T-helper 1 cell treated with Interleukin-12 subunit alpha and Interleukin-12 subunit beta and Interleukin-4 antibody, amounts not matched to agents 30 ng/mL and 1 ng/mL, for 36 hours (primary cell): ENCODE results near the gene GCH1. TPM values are rescaled to one million over a fixed set of nuclear protein-coding genes. Genes with fewer than 3 reads are reported as not detected.

Experiments
- intact Hi-C: fragments of 100-400 bp; cut with micrococcal nuclease; formaldehyde crosslinking; loops from one replicate; pipeline ENCODE4 v1.15.1; 2024
- total RNA-seq: library from RNA; stranded (reverse); gene quantifications from 2 replicates; pipeline ENCODE4 v1.2.3, GENCODE V29; 2022

GCH1 gene
- total RNA-seq, 1 donor from 2014 or later: 86.0 TPM

- intact Hi-C loops: no loop called here
Measured at GRCh38 chr14:54828037-54828436, 74.6 kb downstream of the GCH1 start.

GRCh38 chr14:54823757-54824549 lies 78.7 kb downstream of the GCH1 start:
- intact Hi-C loops: no loop called here

- intact Hi-C loops: no loop called here
Measured at GRCh38 chr14:54822685-54823084, 79.9 kb downstream of the GCH1 start.

- intact Hi-C loops: no loop called here
Measured at GRCh38 chr14:54818201-54819133, 84.2 kb downstream of the GCH1 start.

- intact Hi-C loops: no loop called here
Measured at GRCh38 chr14:54817506-54817905, 85.1 kb downstream of the GCH1 start.

- intact Hi-C loops: no loop called here
Measured at GRCh38 chr14:54816450-54816849, 86.2 kb downstream of the GCH1 start.

GRCh38 chr14:54815515-54815914 lies 87.1 kb downstream of the GCH1 start:
- intact Hi-C loops: no loop called here

- intact Hi-C loops: no loop called here
Measured at GRCh38 chr14:54815016-54815415, 87.6 kb downstream of the GCH1 start.

GRCh38 chr14:54814076-54814475 lies 88.5 kb downstream of the GCH1 start:
- intact Hi-C loops: no loop called here

GRCh38 chr14:54813081-54813480 lies 89.5 kb downstream of the GCH1 start:
- intact Hi-C loops: no loop called here

- intact Hi-C loops: no loop called here
Measured at GRCh38 chr14:54812617-54813016, 90.0 kb downstream of the GCH1 start.

GRCh38 chr14:54809767-54810166 lies 92.9 kb downstream of the GCH1 start:
- intact Hi-C loops: loop anchor here (10.0 kb wide), 1 partner anchor 1275 kb away; no protein-coding TSS in a partner anchor

GRCh38 chr14:54808326-54809161 lies 94.1 kb downstream of the GCH1 start:
- intact Hi-C loops: loop anchor here (10.0 kb wide), 1 partner anchor 1274 kb away; no protein-coding TSS in a partner anchor

GRCh38 chr14:54807881-54808280 lies 94.7 kb downstream of the GCH1 start:
- intact Hi-C loops: loop anchor here (10.0 kb wide), 1 partner anchor 1273 kb away; no protein-coding TSS in a partner anchor

- intact Hi-C loops: loop anchor here (10.0 kb wide), 1 partner anchor 1273 kb away; no protein-coding TSS in a partner anchor
Measured at GRCh38 chr14:54807428-54807827, 95.2 kb downstream of the GCH1 start.

- intact Hi-C loops: loop anchor here (1.0 to 10.0 kb wide), 3 partner anchors 33 to 1272 kb away; no protein-coding TSS in a partner anchor
Measured at GRCh38 chr14:54806616-54807015, 96.0 kb downstream of the GCH1 start.

GRCh38 chr14:54805445-54806322 lies 96.9 kb downstream of the GCH1 start:
- intact Hi-C loops: loop anchor here (1.0 to 10.0 kb wide), 3 partner anchors 32 to 1271 kb away; no protein-coding TSS in a partner anchor

- intact Hi-C loops: loop anchor here (10.0 kb wide), 1 partner anchor 1270 kb away; no protein-coding TSS in a partner anchor
Measured at GRCh38 chr14:54805070-54805444, 97.6 kb downstream of the GCH1 start.

GRCh38 chr14:54804538-54805041 lies 98.0 kb downstream of the GCH1 start:
- intact Hi-C loops: loop anchor here (10.0 kb wide), 1 partner anchor 1270 kb away; no protein-coding TSS in a partner anchor
